Transverse colon (tissue), 4 donors: ENCODE results near the gene HERC2.

Experiments used
- EP300 ChIP-seq: sonication (generic); formaldehyde crosslinking; IDR thresholded peaks from one replicate; pipeline ENCODE4 v1.6.1; 2017; ENCODE audit warnings: antibody characterized with exemption, low read depth
- POLR2A ChIP-seq: fragments of 450-650 bp; IDR thresholded peaks from one replicate; pipeline ENCODE4 v1.6.1; 2016; ENCODE audit warnings: antibody characterized with exemption, mild to moderate bottlenecking, moderate library complexity
- POLR2AphosphoS5 ChIP-seq, 3 donors: sonication (generic); formaldehyde crosslinking; IDR thresholded peaks; one replicate each; pipeline ENCODE4 v1.6.1; 2016; ENCODE audit warnings: antibody characterized with exemption in 3 of 3
- TF ChIP-seq, protein P1 (sequence below), 5 experiments: fragments of 200-600 bp in 3 of 5; fragments of 450-650 bp in 2 of 5; sonication (generic) in 3 of 5; IDR thresholded peaks; 1 replicate in 2 of 5; 2 replicates in 3 of 5; pipeline ENCODE4 v1.5.1; 2016 to 2017; ENCODE audit warnings: antibody characterized with exemption in 5 of 5, inconsistent platforms in 3 of 5, mild to moderate bottlenecking in 2 of 5, moderate library complexity in 1 of 5

DNA sequence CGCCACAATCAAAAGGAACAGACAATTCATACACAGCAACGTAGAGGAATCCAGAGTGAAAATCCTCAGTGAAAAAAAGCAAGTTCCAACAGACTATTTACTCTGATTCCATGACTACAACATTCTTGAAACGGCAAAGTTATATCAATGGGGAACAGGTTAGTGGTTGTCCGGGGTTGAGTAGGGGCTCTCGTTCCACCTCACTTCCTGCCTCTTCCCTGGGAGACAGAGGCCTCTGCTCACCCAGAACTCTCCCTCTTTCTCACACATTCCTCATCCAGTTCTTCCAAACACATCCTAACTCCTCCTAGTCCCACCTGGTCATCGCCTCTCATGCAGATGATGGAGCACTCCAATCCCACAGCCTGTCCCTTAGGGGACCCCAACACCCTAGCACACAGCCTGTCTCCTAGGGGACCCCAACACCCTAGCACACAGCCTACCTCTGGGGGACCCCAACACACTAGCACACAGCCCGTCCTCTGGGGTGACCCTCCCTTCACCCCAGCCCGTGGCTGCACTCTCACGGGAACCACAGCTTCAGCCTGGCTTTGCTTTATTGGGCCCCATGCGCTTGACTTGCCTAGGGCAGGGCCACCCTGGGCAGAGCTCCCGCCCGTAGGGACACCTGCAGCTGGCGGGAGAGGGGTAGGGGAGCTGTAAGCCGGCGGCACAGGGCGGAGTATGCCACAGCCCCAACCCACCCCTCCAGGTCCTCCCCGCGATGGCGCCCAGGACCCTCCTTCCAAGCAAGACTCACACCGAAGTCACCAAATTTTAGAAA, 228.0 kb downstream of the HERC2 start:
- TF ChIP-seq, protein P1, sequence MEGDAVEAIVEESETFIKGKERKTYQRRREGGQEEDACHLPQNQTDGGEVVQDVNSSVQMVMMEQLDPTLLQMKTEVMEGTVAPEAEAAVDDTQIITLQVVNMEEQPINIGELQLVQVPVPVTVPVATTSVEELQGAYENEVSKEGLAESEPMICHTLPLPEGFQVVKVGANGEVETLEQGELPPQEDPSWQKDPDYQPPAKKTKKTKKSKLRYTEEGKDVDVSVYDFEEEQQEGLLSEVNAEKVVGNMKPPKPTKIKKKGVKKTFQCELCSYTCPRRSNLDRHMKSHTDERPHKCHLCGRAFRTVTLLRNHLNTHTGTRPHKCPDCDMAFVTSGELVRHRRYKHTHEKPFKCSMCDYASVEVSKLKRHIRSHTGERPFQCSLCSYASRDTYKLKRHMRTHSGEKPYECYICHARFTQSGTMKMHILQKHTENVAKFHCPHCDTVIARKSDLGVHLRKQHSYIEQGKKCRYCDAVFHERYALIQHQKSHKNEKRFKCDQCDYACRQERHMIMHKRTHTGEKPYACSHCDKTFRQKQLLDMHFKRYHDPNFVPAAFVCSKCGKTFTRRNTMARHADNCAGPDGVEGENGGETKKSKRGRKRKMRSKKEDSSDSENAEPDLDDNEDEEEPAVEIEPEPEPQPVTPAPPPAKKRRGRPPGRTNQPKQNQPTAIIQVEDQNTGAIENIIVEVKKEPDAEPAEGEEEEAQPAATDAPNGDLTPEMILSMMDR (IDR thresholded peaks at IDR 0.05) = no peak
- no peak for TF ChIP-seq POLR2A
- TF ChIP-seq POLR2AphosphoS5 (IDR thresholded peaks at IDR 0.05) = no peak
- no peak for TF ChIP-seq EP300
